Colon (tissue), 2 donors: ENCODE measurements around the gene MYL6.
"Not testable (repeated sequence)": the region's sequence is repeated elsewhere in the genome, so short reads cannot be mapped to it uniquely, and the experiment has no call there.

Source experiments
- FAIRE-seq: peaks from 2 replicates; lab custom pipeline; 2012; peaks lifted over from hg19 to GRCh38; lab: Jason Lieb, UNC
- donor health status: control.
- donor health status: control.

The MYL6 gene

DNA sequence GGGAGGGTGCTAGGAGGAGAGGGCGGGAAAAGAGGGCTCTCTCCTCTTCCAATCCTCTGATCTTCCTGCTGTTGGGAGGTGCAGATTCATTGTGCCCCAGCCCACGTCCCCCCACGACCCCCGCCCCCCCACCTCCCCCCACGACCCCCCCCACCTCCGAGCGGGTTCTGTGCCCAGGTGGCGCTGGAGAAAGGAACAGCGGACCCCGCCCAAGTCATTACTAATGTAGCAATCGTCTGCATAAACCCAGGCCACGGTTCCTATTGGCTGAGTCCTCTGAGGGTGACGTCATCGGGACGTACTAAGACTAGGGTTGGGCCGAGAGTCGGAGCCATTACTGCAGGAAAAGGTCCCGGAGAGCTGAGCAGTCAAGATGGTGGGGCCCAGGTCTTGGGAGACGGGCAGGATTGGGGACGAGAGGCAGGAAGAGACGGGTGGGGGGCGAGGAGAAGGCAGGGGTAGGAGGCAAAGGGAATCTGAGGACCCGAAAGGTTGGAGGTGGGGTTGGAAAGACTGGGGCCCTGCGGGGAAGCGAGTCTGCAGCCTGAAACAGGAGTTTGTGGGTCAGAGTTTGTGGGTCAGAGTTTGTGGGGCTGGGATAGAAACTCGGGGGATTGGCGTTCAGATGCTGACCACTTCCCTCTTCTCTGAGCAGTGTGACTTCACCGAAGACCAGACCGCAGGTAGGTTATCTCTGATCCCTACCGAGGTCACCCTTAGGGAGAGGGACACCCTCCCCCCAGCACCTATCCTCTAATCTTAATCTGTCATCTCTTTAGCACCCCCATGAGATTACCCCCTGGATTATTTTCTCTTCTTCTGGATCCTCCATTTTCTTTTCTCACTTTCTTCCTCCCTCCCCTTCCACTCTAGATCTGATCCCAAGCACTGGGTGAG, at the start of gene MYL6:
TSS of gene MYL6 (plus strand) at position 331 of the 897 bp plus-strand sequence. CDS start at position 374, 43 bp downstream.
- no peak for FAIRE-seq

DNA sequence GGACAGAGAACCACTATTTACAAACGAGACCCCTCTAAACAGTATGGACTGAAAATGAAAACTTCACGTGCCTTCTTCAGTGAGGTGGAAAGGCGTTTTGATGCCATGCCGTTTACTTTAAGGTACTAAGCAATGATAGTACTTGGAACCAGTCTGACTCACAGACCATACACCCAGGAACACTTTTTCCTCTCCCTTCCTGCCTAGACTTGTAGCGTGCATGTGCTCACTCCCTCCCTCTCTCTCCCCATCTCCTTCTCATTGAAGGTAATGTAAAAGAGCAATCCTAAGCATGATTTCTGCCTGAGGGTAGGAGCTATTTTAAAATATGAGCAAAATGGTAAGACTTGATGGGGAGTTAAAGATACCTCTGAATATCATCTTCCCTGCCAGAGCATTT, 47.6 kb upstream of the MYL6 start:
- no peak for FAIRE-seq

DNA sequence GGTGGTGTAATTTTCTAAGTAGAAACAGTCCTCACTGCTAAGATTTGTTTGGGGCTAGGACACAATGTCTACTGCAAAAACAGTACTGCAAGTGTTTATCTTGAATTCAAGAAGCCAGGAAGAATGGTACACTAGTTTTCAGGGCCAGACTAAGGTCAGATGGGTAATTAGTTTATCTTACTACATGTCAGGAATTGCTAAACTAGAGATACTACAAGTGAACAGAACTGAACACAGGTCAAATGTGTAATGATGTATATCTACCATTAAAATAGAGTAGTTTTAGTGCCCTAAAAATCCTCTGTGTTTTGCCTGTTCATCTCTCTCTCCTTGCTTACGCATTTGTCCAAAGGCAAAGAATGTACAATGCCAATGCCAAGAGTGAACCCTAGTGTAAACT, 44.1 kb upstream of the MYL6 start:
- no peak for FAIRE-seq

DNA sequence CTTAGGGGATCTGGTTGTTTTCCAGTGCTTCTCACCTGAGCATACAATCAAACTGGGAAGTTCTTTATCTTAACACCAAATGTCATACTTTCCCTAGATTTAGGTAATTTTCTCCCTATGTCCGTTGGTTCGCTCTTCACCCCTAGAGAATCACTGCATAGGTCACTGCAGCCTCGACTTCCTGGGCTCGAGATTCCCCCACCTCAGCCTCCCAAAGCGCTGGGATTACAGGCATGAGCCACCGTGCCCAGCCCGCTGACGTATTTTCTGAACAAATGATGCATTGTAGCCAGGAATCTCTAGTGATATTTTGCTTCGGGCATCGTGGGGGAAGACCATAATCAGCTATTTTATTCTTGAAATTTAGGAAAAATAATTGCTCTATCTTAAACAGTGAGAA, 42.8 kb upstream of the MYL6 start:
- no peak for FAIRE-seq

DNA sequence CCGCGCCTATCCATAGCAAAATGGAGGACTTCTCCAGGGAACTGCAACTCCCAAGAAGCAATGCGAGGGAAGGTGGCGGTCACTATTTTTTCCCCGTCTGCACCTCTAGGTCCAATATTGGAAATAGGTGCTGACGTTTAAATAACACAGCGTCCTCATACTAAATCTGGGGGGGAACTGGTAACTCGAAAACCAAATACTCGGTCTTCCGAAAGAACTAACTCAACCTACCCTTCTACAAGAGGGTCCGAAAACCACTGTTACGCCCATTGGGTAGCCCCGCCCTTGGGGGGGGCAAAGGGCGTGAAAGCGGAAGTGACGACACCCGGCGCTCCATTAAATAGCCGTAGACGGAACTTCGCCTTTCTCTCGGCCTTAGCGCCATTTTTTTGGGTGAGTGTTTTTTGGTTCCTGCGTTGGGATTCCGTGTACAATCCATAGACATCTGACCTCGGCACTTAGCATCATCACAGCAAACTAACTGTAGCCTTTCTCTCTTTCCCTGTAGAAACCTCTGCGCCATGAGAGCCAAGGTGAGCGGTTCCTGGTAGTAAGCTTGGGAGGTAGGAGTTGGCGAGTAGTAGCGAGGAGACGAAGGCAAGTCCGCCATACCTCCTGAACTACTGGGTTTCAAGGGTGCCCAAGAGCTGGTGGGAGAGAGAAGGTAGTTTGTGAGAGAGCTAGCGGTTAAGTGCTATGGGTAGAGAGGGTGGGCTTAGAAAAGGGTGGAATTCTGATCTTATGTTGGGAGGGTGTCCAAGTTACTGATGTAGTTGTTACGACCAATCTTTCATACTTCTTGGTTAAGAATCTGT, 41.7 kb upstream of the MYL6 start, which contains the start of gene RPL41:
TSS of gene RPL41 (plus strand) at position 367 of the 815 bp plus-strand sequence.
- FAIRE-seq, result no peak

DNA sequence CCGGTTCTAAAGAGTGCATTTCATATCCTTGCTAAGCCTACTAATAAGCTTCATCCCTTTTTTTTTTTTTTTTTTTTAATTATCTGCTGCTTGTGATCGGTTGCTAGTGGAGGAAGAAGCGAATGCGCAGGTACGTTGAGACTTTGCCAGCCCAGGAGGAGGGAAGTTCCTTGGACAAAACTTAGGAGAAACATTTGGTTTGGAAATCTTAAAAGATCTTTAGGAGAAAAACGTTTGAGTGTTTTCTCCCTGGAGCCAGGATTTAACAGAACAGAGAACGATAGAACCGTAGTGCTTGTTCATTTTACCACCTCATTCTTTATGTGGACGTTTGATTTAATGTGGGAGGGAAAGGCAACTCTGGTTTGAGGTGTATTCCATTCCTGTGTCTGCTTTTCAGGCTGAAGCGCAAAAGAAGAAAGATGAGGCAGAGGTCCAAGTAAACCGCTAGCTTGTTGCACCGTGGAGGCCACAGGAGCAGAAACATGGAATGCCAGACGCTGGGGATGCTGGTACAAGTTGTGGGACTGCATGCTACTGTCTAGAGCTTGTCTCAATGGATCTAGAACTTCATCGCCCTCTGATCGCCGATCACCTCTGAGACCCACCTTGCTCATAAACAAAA, 41.0 kb upstream of the MYL6 start:
- FAIRE-seq, result not testable (repeated sequence)

DNA sequence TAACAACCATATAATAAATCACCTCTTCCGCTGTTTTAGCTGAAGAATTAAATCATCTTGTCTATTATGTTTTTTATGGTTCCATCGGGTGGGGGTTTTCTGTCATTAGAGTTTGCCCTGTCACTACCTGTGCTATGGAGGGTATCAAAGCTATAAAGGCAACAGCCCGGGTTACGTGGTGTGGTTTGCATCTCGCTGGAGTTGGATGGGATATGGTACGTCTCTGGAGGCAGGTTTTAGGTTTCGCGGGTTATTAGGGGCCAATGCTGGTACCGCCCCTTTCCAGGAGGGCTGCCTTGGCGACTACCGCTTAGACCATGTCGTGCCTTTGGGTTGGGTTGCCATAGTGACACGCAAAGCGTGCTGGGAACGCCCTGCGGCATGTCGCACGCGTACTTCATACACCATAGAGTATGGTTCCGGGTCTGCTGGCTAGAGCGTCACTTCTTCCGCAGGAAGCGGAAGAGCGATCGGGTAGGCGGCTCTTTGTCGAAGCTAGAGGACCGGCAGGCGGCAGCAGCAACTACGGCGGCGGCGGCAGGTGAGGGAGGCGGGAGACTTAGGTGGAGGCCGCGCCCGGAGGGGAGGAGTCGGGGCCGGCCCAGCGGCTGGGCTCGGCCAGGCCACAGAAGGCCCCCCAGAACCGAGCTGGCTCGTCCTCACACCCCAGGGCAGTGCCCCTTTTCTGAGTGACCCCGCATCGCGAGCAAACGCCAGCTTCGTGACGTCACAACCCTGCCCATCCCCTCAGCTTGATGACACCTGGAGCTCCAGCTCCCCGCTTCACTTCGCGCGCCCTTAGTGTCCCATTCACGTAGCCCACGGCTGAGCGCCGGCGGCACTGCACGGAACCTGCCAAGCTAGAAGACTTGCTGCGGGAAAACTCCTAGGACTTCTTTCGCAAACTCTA, 40.1 kb upstream of the MYL6 start, which contains the start of gene ZC3H10:
TSS of gene ZC3H10 (plus strand) at position 489 of the 910 bp plus-strand sequence. CDS start 2,297 bp downstream, outside the sequence.
- FAIRE-seq, result no peak

DNA sequence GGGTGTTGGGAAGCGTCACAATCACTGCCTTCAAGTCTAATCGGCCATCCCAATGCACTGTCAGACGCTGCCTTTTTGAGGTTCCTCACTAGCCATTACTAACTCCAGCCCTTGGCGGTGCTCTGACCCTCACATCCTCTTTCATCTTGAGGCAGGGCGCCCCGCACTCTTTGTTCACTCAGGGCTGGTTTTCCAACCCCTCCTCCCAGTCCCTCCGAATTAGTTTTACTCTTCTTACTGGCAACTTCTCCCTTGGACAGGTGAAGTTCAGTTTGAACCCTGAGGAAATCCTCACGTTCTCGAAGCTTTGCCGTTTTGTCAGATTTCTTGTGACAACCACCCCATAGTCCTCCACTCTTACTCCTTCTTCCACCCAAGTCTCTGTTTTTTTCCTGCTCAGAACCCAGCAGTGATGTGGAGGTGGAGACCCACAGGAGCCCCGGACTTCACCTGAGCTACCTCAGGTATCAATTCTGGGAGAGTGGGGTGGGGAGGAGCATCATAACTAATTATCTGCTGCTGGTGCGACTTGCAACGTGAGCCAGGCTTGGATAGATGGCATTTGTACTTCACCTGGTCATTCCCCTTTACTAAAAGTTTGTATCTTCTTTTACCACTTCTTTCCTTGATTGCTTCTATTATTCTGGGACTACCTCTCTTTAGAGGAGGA, 39.3 kb upstream of the MYL6 start:
- no peak for FAIRE-seq

DNA sequence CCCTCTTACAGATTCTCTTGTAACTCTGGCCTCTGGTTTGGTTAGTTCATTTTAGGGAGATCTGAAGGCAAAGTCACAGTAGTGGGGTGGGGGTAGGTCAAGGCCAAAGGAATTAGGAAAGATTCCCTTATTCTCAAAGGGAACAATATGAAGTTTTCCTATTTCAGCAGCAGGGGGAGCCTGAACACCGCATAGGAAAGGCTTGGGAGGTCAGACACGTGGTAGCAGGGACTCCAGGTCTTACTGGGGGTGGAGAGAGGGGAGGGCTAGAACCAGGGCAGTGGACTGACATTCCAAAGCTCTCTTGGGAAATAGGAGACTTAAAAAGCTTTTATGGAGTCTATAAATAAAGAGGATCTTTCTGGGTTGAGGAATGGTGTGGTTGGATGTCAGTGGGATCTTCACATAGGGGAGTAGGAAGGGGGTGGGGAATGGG, 38.8 kb upstream of the MYL6 start:
- FAIRE-seq, result no peak

DNA sequence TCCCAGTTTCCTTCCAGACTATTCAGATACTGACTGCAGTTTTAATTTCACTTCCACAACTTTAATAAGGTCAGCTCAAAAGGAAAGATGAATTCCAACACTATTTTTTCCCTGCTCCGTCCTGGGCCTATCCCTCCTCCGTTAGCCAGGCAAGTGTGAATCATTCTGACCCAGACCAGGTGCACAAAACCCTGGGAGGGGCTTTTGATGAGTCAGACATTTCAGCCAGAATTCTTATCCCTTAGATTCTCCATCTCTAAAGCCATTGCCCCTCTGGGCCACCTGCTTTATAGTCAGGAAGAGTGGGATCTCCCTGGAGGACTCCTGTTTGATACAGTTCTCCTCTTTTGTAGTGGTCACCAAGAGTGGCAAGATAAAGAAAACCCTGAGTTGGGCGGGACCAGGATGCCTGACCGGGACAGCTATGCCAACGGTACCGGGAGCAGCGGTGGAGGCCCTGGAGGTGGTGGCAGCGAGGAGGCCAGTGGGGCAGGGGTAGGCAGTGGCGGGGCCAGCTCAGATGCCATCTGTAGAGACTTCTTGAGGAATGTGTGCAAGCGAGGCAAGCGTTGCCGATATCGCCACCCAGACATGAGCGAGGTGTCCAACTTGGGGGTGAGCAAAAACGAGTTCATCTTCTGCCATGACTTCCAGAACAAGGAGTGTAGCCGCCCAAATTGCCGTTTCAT, 37.9 kb upstream of the MYL6 start:
- no peak for FAIRE-seq

DNA sequence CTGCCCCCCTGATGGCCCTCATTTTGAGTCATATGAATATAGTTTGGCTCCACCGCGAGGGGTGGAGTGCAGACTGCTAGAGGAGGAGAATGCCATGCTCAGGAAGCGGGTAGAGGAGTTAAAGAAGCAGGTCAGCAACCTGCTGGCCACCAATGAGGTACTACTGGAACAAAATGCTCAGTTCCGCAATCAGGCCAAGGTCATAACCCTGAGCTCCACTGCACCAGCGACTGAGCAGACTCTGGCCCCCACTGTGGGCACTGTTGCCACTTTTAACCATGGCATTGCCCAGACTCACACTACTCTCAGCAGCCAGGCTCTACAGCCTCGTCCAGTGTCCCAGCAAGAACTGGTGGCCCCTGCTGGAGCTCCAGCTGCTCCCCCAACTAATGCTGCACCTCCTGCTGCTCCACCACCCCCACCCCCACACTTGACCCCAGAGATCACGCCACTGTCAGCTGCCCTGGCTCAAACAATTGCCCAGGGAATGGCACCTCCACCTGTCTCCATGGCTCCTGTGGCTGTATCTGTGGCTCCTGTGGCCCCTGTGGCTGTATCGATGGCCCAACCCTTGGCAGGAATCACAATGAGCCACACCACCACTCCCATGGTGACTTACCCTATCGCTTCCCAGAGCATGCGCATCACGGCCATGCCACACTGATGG, 36.8 kb upstream of the MYL6 start:
- no peak for FAIRE-seq

DNA sequence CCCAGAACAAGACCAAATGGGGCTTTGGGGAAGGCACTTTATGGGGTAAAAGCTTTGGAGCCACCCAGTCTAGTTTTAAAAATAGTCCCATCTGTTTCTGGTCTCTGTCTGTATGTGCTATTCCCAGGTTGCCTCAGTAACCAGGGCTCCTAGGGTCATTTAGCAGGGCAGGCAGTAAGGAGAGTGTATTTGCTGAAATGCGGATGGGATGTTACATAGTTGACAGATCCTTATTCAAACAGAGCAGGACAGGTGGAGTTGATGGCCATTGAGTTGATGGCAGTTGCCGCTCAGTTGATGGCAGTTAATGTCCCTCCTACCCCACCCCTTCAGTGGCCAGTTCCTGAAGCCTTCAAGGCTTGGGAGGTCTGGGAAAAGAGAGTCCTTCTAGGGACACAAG, 35.5 kb upstream of the MYL6 start:
- no peak for FAIRE-seq

DNA sequence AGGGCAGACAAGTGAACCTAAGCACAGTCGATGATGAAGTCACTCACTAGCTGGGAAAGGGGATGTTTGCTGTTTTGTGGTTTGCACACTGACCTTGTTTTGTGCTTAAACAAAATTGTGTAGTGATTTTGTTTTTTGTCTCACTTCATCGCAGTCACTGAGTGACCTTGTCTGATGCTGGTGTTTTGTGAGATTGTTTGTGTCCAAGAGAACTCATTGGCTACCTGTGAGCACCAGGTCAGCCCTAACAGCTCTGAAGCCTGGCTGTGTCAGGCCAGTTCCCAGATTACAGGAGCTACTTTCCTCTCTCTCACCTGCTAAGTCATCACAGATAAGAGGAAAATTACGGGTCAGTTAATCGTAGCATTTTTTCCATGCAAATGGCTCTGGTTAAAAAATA, 34.0 kb upstream of the MYL6 start:
- no peak for FAIRE-seq

DNA sequence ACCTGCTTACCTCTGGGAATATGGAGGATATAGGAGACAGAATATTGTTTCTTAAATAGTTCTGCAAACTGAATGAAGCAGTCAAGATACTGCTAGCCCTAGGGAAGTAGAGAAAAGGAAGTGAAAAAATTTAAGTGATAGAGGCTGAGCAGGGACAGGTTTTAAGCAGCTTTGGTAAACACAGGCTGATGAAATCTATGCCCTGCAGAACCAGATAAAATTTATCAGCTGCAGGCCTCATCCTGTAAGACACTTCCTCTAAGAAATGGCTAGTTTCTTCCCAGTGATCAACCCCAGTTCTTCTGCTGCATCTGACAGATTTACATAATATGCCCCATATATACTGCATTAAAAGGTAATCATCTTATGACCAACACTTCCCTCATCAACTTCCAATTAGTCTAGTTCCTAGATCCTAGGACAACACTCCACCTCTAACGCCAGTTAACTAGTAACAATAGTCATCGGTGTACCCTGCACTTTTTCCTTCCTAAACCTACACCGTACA, 31.4 kb upstream of the MYL6 start:
- no peak for FAIRE-seq

DNA sequence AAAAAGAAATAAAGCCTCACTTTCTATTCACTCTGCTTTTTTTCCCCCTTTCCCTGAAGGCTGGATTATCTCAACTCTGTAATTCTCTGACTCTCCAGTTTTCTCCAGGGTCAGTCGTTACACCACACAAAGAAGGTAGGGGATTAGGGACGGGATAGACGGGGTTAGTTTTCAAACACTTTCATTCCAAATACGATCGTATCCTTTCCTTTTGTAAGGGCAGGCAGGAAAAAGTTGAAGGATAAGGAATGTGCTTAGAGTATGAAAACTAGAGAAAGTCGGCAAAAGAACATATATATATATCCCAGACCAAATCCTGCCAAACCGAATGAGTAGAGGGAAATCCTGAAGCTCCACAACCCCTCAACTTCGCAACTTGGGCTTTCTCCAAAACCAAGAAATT, 30.7 kb upstream of the MYL6 start:
- no peak for FAIRE-seq

DNA sequence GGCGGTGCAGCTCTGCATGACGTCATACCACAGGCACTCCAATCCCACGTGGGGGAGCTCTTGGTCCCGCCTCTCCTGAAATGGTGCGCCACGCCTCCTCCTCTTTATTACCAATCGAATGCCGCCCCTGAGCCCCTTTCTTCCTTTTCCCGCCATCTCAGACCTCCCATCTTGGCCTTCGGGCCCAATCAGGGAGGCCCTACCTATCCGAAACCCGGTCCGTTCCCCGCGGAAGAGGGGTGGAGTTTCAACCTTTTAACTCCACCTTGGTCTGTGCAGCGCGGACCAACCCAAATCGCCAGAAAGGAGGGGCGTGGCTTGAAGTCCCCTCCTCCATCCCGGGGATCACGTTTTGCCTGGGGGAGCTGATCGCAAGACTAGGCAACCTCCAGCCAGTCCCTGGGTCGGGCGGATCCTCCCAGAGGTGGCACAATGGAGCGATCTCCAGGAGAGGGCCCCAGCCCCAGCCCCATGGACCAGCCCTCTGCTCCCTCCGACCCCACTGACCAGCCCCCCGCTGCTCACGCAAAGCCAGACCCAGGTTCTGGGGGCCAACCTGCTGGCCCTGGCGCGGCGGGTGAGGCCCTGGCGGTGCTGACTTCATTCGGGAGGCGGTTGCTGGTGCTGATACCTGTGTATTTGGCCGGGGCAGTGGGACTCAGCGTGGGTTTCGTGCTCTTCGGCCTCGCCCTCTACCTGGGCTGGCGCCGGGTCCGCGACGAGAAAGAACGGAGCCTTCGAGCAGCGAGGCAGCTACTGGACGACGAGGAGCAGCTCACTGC, 30.1 kb upstream of the MYL6 start, which contains the start of gene ESYT1:
TSS of gene ESYT1 (plus strand) at position 380 of the 782 bp plus-strand sequence. CDS start at position 433, 53 bp downstream.
- FAIRE-seq, result peak; percentile 74

DNA sequence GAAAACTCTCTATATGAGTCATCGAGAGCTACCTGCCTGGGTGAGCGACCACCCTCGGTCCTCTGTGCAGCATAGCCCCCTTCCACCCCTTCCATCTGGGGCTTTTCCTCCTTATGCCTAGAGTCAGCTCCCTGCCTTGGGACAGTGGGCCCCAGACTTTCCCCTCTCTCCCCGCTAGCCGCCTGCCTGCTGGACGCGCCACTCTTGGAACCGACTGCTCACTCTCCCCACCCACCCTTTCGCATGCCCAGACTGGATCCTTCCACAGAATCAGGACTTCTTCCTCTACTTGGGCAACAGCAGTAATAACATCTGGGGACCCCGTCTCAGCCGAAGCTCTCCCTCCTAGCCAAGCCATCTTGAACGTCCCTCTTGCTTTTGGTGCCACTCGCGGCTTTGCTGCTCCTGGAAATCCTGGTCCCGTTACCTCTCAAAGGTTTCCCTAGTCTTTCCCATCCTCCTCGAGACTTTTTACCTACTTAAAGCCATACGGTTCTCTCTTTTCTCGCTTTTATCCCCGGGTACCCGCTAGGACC, 29.4 kb upstream of the MYL6 start:
- FAIRE-seq, result no peak
